GM13977 (cell line): ENCODE measurements around the gene FLVCR2.
A peak's percentile ranks its signal among the peaks of the same experiment; 100 is the strongest.

Experiments
- DNase-seq: peaks from one replicate; pipeline ENCODE4 v3.0.0; 2012; ENCODE audit warnings: low spot score
- in situ Hi-C: fragments of 300-500 bp; cut with MboI; formaldehyde crosslinking; loops from one replicate; pipeline ENCODE4 v1.12.0; 2022; ENCODE audit warnings: low sequenced_read_pairs, low pct_unique_long_range_greater_than_20kb, mixed read lengths, inconsistent platforms; ENCODE audit not compliant: unreplicated experiment
- TF ChIP-seq, protein P1 (sequence below): IDR thresholded peaks from 2 replicates; pipeline ENCODE4 v1.5.1; 2012; ENCODE audit warnings: mild to moderate bottlenecking, control low read depth; ENCODE audit not compliant: insufficient read depth; ENCODE audit errors: extremely low read depth, missing control alignments

The FLVCR2 gene

DNA sequence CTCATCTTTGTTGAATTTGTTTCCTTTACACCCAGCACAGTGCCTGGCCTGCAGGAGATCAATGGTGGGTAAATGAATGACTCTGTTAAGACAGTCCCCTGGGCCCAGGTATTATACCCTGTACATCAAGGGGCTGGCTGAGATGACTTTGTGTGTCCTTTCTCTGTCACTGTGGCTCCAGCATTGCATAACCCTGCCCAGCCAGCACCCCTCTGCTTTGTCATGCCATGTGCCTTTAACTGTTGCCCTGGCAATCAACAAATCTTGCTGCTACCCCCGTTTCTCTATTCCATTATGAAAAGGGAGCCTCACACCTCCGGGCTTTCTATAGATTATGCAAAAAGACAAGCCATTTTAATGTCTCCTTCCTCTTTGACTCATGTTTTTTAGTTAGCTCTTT, 7.6 kb upstream of the FLVCR2 start:
- DNase-seq = no peak
- in situ Hi-C loops = no loop called here
- TF ChIP-seq, protein P1, sequence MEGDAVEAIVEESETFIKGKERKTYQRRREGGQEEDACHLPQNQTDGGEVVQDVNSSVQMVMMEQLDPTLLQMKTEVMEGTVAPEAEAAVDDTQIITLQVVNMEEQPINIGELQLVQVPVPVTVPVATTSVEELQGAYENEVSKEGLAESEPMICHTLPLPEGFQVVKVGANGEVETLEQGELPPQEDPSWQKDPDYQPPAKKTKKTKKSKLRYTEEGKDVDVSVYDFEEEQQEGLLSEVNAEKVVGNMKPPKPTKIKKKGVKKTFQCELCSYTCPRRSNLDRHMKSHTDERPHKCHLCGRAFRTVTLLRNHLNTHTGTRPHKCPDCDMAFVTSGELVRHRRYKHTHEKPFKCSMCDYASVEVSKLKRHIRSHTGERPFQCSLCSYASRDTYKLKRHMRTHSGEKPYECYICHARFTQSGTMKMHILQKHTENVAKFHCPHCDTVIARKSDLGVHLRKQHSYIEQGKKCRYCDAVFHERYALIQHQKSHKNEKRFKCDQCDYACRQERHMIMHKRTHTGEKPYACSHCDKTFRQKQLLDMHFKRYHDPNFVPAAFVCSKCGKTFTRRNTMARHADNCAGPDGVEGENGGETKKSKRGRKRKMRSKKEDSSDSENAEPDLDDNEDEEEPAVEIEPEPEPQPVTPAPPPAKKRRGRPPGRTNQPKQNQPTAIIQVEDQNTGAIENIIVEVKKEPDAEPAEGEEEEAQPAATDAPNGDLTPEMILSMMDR = no peak

DNA sequence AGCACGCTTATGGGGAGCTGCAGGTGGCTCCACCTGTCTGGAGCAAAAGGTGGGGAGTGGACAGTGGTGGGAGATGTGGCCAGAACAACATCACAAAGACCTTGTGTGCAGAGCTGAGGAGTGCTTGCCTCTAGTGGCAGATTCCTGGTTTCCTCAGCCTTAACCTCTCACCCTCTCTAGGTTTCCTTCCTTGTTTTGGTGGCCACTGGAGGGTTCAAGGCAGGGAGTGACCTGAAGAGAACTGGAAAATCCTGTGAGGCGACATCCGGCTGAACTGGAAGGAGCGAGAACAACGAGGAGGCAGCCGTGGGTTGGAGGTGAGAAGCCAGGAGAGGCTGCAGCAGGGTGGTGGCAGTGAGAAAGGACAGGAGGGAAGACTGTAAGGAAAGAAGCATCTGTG, 6.3 kb upstream of the FLVCR2 start:
- in situ Hi-C loops = no loop called here
- TF ChIP-seq, protein P1 = no peak
- DNase-seq = no peak

DNA sequence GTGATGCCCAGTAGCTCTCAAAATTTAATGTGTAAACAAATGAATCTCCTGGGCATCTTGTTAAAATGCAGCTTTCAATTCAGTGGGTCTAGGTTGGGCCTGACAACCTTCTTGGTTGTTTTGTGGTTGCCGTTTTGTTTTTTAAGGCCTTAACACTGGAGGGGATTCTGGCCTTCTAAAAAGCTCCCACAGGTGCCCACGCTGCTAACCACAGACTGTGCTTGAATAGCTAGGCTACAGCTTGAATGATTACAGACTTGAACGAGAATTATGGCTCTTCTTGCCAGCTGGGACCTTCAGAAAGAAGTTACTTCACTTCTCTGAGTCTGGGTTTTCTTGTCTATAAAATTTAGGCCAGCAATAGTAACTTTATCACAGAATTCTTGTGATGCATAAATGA, 1.3 kb upstream of the FLVCR2 start:
- in situ Hi-C loops = loop anchor here (5.0 kb wide), 1 partner anchor 70 kb away; no protein-coding TSS in a partner anchor
- TF ChIP-seq, protein P1 = no peak

DNA sequence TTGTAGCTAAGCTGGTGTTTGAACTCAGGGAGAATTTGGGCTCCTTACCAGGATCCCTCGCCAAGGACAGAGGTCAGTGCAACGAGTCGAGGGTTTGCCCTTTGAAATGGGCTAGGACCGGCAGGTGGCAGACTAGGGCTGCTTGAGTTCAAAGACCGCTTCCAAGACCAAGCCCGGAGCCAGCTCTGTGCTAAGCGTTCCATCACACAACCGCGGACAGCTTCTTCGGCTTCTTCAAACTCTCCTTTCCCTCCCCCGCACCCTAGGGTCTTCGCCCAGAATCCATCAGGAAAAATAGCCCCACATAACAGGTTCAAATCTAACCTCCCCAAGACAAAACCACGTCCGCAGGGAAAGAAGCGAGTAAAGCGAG, 705 bp upstream of the FLVCR2 start:
- TF ChIP-seq, protein P1 = peak; percentile 73
- in situ Hi-C loops = loop anchor here (5.0 kb wide), 1 partner anchor 70 kb away; no protein-coding TSS in a partner anchor
- DNase-seq = peak; percentile 88

More for the DNA sequence above, 1.3 kb upstream of the FLVCR2 start:
- peak; percentile 56 for DNase-seq

DNA sequence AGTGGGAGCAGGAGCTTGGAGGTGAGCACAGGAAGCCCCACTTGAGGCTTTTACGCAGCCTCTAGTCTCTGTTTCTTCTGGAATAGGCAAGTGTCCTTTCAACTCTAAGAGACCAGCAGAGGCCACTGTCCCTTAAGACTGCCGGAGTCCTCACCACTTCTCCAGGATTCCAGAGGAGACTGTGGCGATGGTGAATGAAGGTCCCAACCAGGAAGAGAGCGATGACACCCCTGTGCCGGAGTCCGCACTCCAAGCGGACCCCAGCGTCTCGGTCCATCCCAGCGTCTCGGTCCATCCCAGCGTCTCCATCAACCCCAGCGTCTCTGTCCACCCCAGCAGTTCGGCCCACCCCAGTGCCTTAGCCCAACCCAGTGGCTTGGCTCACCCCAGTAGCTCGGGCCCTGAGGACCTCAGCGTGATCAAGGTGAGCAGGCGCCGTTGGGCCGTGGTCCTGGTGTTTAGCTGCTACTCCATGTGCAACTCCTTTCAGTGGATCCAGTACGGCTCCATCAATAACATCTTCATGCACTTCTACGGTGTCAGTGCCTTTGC, 442 bp downstream of the FLVCR2 start:
- TF ChIP-seq, protein P1 = no peak
- in situ Hi-C loops = loop anchor here (5.0 kb wide), 1 partner anchor 68 kb away; no protein-coding TSS in a partner anchor
- DNase-seq = no peak

DNA sequence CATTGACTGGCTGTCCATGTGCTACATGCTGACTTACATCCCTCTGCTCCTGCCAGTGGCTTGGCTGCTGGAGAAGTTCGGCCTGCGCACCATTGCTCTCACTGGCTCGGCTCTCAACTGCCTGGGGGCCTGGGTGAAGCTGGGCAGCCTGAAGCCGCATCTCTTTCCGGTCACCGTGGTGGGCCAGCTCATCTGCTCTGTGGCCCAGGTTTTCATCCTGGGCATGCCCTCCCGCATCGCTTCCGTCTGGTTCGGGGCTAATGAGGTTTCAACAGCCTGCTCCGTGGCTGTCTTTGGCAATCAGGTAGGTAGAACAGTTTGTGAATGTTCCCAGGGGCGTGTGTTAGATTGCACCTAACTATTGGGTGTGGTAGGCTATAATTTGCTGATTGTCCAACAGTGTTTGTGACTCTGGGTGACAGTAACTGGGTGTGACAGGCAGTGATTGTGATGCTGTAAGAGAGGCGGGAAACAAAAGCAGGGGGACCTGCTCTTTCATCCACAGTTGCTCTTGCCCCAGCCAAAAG, 981 bp downstream of the FLVCR2 start:
- in situ Hi-C loops = loop anchor here (5.0 kb wide), 1 partner anchor 68 kb away; no protein-coding TSS in a partner anchor
- no peak for DNase-seq
- TF ChIP-seq, protein P1 = no peak
